Astrocyte (in vitro differentiated cells and primary cell): ENCODE measurements around the gene ALK. TPM values are rescaled to one million over a fixed set of nuclear protein-coding genes. Genes with fewer than 3 reads are reported as not detected.

Experiments used
- DNase-seq: peaks from one replicate; pipeline ENCODE4 v3.0.0-alpha.2; 2010; ENCODE audit warnings: low read depth
- FAIRE-seq: peaks from 2 replicates; lab custom pipeline; 2011; peaks lifted over from hg19 to GRCh38; lab: Jason Lieb, UNC
- H2AFZ ChIP-seq: 2 replicates; pipeline ENCODE4 v1.6.0; 2012; ENCODE audit warnings: low read depth, low read length, inconsistent platforms
- H3K27ac ChIP-seq: 2 replicates; pipeline ENCODE4 v1.5.1; 2011; ENCODE audit warnings: low read depth, low read length, inconsistent platforms
- H3K27me3 ChIP-seq: 2 replicates; pipeline ENCODE4 v1.6.0; 2011; ENCODE audit warnings: low read length, inconsistent platforms; ENCODE audit not compliant: insufficient read depth
- H3K36me3 ChIP-seq: 2 replicates; pipeline ENCODE4 v1.5.1; 2011; ENCODE audit warnings: low read length, inconsistent platforms; ENCODE audit not compliant: insufficient read depth
- H3K4me1 ChIP-seq: 2 replicates; pipeline ENCODE4 v1.5.1; 2011; ENCODE audit warnings: low read length, inconsistent platforms; ENCODE audit not compliant: insufficient read depth
- H3K4me2 ChIP-seq: 2 replicates; pipeline ENCODE4 v1.6.0; 2012; ENCODE audit warnings: low read length, inconsistent platforms
- H3K4me3 ChIP-seq: 2 replicates; pipeline ENCODE4 v1.5.1; 2011; ENCODE audit warnings: low read depth, mild to moderate bottlenecking, low read length, inconsistent platforms; ENCODE audit not compliant: insufficient read depth
- H3K79me2 ChIP-seq: 2 replicates; pipeline ENCODE4 v1.6.0; 2012; ENCODE audit warnings: mild to moderate bottlenecking, low read length, inconsistent platforms; ENCODE audit not compliant: insufficient read depth
- H3K9ac ChIP-seq: 2 replicates; pipeline ENCODE4 v1.6.0; 2012; ENCODE audit warnings: mild to moderate bottlenecking, low read length, inconsistent platforms
- H3K9me3 ChIP-seq: 2 replicates; pipeline ENCODE4 v1.5.1; 2012; ENCODE audit warnings: low read depth, mild to moderate bottlenecking, low read length, inconsistent platforms; ENCODE audit not compliant: insufficient read depth
- H4K20me1 ChIP-seq: 2 replicates; pipeline ENCODE4 v1.6.0; 2012; ENCODE audit warnings: low read length, inconsistent platforms; ENCODE audit not compliant: insufficient read depth
- H3K27ac Mint-ChIP-seq: one replicate; pipeline ENCODE4 v1.8.0; 2021; ENCODE audit warnings: mild to moderate bottlenecking, mixed read lengths; ENCODE audit not compliant: unreplicated experiment
- H3K27me3 Mint-ChIP-seq: one replicate; pipeline ENCODE4 v1.8.0; 2021; ENCODE audit warnings: low read depth, mixed read lengths; ENCODE audit not compliant: unreplicated experiment
- H3K36me3 Mint-ChIP-seq: one replicate; pipeline ENCODE4 v1.8.0; 2021; ENCODE audit warnings: low read depth, mixed read lengths; ENCODE audit not compliant: unreplicated experiment
- H3K4me1 Mint-ChIP-seq: one replicate; pipeline ENCODE4 v1.8.0; 2021; ENCODE audit warnings: low read depth, mixed read lengths; ENCODE audit not compliant: unreplicated experiment
- H3K4me3 Mint-ChIP-seq: one replicate; pipeline ENCODE4 v1.8.0; 2021; ENCODE audit warnings: mild to moderate bottlenecking, moderate library complexity, mixed read lengths; ENCODE audit not compliant: unreplicated experiment
- H3K9me3 Mint-ChIP-seq: one replicate; pipeline ENCODE4 v1.8.0; 2021; ENCODE audit warnings: mild to moderate bottlenecking, mixed read lengths; ENCODE audit not compliant: unreplicated experiment
- CTCF ChIP-seq: IDR thresholded peaks from 2 replicates; pipeline ENCODE4 v1.5.1; 2011; ENCODE audit warnings: low read depth, mild to moderate bottlenecking, inconsistent platforms, low read length, moderate library complexity; ENCODE audit not compliant: insufficient read depth
- EZH2 ChIP-seq: IDR thresholded peaks from 2 replicates; pipeline ENCODE4 v1.6.1; 2012; ENCODE audit warnings: mild to moderate bottlenecking, low read length, inconsistent platforms; ENCODE audit not compliant: insufficient read depth
- total RNA-seq: library from RNA; stranded (reverse); gene quantifications from 2 replicates; pipeline ENCODE4 v1.2.1, GENCODE V29; 2021

ALK gene
- total RNA-seq, 1 donor from 2014 or later = 0.16 TPM

DNA sequence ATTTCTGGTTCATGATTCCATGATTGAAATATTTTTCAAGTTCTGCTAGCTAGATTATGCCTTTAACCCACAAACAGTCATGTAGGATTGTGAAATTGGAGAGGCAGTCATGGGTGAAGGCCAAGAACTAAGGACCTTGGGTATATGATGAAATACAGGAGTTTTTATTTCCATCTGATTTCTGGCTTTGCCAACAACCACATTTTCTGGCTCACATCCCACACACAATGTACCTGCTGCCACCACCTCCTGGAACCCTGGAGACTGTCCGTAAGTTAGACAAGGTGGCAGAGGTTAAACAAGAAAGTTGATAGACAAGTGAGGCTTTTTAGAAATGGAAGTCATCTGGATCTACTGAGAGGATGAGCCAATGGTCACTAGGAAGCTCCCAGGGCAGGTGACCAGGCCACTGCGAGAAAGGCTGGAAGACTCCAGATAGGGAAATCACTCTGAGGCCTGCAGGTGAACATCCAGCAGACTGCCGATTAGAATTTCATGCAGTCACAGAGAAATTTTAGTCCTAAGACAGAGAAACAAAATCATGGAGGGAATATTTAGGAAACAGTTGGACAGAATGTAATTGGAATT is 402.0 kb downstream of the ALK start:
- H3K27ac Mint-ChIP-seq = no peak overlapping the region
- Histone ChIP-seq H3K4me2 (no peak overlapping the region), H3K27ac (no peak overlapping the region), H3K36me3 (no peaks in the 10 kb centered on the region), H4K20me1 (no peaks in the 10 kb centered on the region), H2AFZ (no peak overlapping the region), H3K4me3 (no peak overlapping the region), H3K9me3 (peaks cover 2% of the 10 kb centered on the region), H3K4me1 (peaks cover 25% of the 10 kb centered on the region), H3K27me3 (no peaks in the 10 kb centered on the region), H3K9ac (no peak overlapping the region), H3K79me2 (no peaks in the 10 kb centered on the region)
- peaks cover 27% of the 10 kb centered on the region for H3K4me1 Mint-ChIP-seq
- peak; percentile 83 for DNase-seq
- H3K36me3 Mint-ChIP-seq = no peaks in the 10 kb centered on the region
- FAIRE-seq = no peak
- H3K4me3 Mint-ChIP-seq = no peak overlapping the region
- no peak for TF ChIP-seq CTCF
- no peak for TF ChIP-seq EZH2
- H3K9me3 Mint-ChIP-seq = peaks cover 3% of the 10 kb centered on the region
- H3K27me3 Mint-ChIP-seq = peaks cover 2% of the 10 kb centered on the region

GRCh38 chr2:29518646-29519337 is 402.6 kb downstream of the ALK start:
- Histone ChIP-seq H2AFZ (no peak overlapping the region), H3K4me2 (no peak overlapping the region), H3K36me3 (no peaks in the 10 kb centered on the region), H3K27me3 (no peaks in the 10 kb centered on the region), H3K4me3 (no peak overlapping the region), H3K9ac (no peak overlapping the region), H3K9me3 (peaks cover 2% of the 10 kb centered on the region), H4K20me1 (no peaks in the 10 kb centered on the region), H3K4me1 (peaks cover 25% of the 10 kb centered on the region), H3K27ac (no peak overlapping the region), H3K79me2 (no peaks in the 10 kb centered on the region)
- TF ChIP-seq EZH2 (no peak), CTCF (no peak)
- no peaks in the 10 kb centered on the region for H3K36me3 Mint-ChIP-seq
- H3K27me3 Mint-ChIP-seq = peaks cover 2% of the 10 kb centered on the region
- DNase-seq (no peak), FAIRE-seq (peak; percentile 39)
- peaks cover 3% of the 10 kb centered on the region for H3K9me3 Mint-ChIP-seq
- peaks cover 27% of the 10 kb centered on the region for H3K4me1 Mint-ChIP-seq
- no peak overlapping the region for H3K27ac Mint-ChIP-seq
- no peak overlapping the region for H3K4me3 Mint-ChIP-seq

GRCh38 chr2:29518010-29518409 is 403.4 kb downstream of the ALK start:
- Mint-ChIP-seq H3K9me3 (peaks cover 3% of the 10 kb centered on the region), H3K36me3 (no peaks in the 10 kb centered on the region), H3K4me1 (peaks cover 21% of the 10 kb centered on the region), H3K27me3 (peaks cover 2% of the 10 kb centered on the region), H3K4me3 (no peak overlapping the region), H3K27ac (no peak overlapping the region)
- H3K27ac ChIP-seq = no peak overlapping the region
- H3K4me3 ChIP-seq = no peak overlapping the region
- H3K27me3 ChIP-seq = no peaks in the 10 kb centered on the region
- no peak for TF ChIP-seq EZH2
- TF ChIP-seq CTCF = no peak
- FAIRE-seq = no peak
- H3K79me2 ChIP-seq = no peaks in the 10 kb centered on the region
- H3K36me3 ChIP-seq = no peaks in the 10 kb centered on the region
- no peaks in the 10 kb centered on the region for H4K20me1 ChIP-seq
- no peak overlapping the region for H2AFZ ChIP-seq
- H3K4me2 ChIP-seq = peak overlapping the region; percentile 7
- no peak overlapping the region for H3K9ac ChIP-seq
- peaks cover 20% of the 10 kb centered on the region for H3K4me1 ChIP-seq
- H3K9me3 ChIP-seq = peaks cover 2% of the 10 kb centered on the region
- DNase-seq = peak; percentile 67
